ENCODE results near the gene HLA-A. TPM values are rescaled to one million over a fixed set of nuclear protein-coding genes. Genes with fewer than 3 reads are reported as not detected.

Gene HLA-A
- total and polyA plus RNA-seq, 2 of the 13 experiments (the other 11 are each of a cell fraction or from before 2014, with no cell fraction given) = 345 to 527 TPM

DNA sequence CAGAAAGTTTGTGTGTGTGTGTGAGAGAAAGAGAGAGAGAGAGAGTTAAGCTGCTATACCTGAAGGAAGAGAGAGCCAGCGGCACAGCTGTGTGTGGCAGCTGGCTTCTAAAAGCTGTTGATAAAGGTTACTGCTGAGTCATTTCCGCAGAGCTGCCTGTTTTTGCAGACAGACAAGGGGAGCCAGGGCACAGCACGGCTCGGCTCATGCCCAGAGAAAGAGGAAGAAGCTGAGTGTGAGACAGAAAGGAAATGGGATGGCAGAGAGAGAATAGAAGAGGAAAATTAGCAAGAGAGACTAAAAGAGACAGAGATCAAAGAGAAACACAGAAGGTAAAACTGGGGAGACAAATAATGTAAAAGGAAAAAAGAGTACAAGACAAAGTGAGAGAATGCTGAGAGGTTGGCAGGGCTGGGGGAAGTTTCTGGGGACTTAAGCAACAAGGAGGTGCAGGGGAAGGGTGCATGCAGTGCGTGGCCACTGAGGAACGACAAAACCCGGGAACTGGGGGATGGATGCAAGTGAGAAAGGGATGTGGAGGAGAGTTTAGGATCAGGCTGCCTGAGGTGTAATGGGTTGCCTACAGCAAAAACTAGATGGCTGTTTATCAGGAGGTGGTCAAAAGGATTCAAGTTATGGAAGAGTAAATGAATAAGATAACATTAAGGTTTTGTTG is 22.7 kb downstream of the HLA-A start (continued):
- TF ChIP-seq, protein P1, sequence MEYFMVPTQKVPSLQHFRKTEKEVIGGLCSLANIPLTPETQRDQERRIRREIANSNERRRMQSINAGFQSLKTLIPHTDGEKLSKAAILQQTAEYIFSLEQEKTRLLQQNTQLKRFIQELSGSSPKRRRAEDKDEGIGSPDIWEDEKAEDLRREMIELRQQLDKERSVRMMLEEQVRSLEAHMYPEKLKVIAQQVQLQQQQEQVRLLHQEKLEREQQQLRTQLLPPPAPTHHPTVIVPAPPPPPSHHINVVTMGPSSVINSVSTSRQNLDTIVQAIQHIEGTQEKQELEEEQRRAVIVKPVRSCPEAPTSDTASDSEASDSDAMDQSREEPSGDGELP (IDR thresholded peaks at IDR 0.05; ENCODE audit: borderline replicate concordance, low read depth) = peak; percentile 99
- TF ChIP-seq SPEN (CRISPR knock-in tag; IDR thresholded peaks at IDR 0.05; ENCODE audit: low read depth) (peak; percentile 53; the same call in 1 of the 2 replicates), ZNF7 (CRISPR knock-in tag; IDR thresholded peaks at IDR 0.05) (no peak), FOSL1 (CRISPR knock-in tag; IDR thresholded peaks at IDR 0.05; ENCODE audit: borderline replicate concordance) (peak; percentile 89; the same call in 1 of the 2 replicates), YEATS2 (CRISPR knock-in tag; IDR thresholded peaks at IDR 0.05; ENCODE audit: borderline replicate concordance) (peak; percentile 85), ZNF513 (CRISPR knock-in tag; conservative IDR thresholded peaks at IDR 0.05) (no peak), GATAD2A (CRISPR knock-in tag; IDR thresholded peaks at IDR 0.05) (peak; percentile 91), ZNF496 (CRISPR knock-in tag; IDR thresholded peaks at IDR 0.05; ENCODE audit: insufficient replicate concordance) (no peak), RFXANK (CRISPR knock-in tag; IDR thresholded peaks at IDR 0.05) (peak; percentile 88), FIP1L1 (IDR thresholded peaks at IDR 0.05; ENCODE audit: borderline replicate concordance, insufficient read depth, low read depth, low read length) (no peak), ZNF598 (CRISPR knock-in tag; IDR thresholded peaks at IDR 0.05; ENCODE audit: borderline replicate concordance) (no peak), U2AF2 (IDR thresholded peaks at IDR 0.05; ENCODE audit: low read depth, low read length) (no peak), PHF20 (CRISPR knock-in tag; IDR thresholded peaks at IDR 0.05) (peak; percentile 61; the same call in 1 of the 2 replicates), ZNF768 (CRISPR knock-in tag; IDR thresholded peaks at IDR 0.05) (no peak; the same call in 1 of the 2 replicates), SAP130 (CRISPR knock-in tag; IDR thresholded peaks at IDR 0.05; ENCODE audit: low read depth) (peak; percentile 99), KAT7 (CRISPR knock-in tag; IDR thresholded peaks at IDR 0.05; ENCODE audit: borderline replicate concordance) (peak; percentile 98), ZNF546 (CRISPR knock-in tag; conservative IDR thresholded peaks at IDR 0.05) (no peak)
- TF ChIP-seq, protein P2, sequence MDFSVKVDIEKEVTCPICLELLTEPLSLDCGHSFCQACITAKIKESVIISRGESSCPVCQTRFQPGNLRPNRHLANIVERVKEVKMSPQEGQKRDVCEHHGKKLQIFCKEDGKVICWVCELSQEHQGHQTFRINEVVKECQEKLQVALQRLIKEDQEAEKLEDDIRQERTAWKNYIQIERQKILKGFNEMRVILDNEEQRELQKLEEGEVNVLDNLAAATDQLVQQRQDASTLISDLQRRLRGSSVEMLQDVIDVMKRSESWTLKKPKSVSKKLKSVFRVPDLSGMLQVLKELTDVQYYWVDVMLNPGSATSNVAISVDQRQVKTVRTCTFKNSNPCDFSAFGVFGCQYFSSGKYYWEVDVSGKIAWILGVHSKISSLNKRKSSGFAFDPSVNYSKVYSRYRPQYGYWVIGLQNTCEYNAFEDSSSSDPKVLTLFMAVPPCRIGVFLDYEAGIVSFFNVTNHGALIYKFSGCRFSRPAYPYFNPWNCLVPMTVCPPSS (IDR thresholded peaks at IDR 0.05) = no peak
- TF ChIP-seq, protein P3, sequence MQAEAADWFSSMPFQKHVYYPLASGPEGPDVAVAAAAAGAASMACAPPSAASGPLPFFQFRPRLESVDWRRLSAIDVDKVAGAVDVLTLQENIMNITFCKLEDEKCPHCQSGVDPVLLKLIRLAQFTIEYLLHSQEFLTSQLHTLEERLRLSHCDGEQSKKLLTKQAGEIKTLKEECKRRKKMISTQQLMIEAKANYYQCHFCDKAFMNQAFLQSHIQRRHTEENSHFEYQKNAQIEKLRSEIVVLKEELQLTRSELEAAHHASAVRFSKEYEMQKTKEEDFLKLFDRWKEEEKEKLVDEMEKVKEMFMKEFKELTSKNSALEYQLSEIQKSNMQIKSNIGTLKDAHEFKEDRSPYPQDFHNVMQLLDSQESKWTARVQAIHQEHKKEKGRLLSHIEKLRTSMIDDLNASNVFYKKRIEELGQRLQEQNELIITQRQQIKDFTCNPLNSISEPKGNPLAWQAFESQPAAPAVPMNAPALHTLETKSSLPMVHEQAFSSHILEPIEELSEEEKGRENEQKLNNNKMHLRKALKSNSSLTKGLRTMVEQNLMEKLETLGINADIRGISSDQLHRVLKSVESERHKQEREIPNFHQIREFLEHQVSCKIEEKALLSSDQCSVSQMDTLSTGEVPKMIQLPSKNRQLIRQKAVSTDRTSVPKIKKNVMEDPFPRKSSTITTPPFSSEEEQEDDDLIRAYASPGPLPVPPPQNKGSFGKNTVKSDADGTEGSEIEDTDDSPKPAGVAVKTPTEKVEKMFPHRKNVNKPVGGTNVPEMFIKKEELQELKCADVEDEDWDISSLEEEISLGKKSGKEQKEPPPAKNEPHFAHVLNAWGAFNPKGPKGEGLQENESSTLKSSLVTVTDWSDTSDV (CRISPR knock-in tag; IDR thresholded peaks at IDR 0.05) = no peak
- TF ChIP-seq, protein P4, sequence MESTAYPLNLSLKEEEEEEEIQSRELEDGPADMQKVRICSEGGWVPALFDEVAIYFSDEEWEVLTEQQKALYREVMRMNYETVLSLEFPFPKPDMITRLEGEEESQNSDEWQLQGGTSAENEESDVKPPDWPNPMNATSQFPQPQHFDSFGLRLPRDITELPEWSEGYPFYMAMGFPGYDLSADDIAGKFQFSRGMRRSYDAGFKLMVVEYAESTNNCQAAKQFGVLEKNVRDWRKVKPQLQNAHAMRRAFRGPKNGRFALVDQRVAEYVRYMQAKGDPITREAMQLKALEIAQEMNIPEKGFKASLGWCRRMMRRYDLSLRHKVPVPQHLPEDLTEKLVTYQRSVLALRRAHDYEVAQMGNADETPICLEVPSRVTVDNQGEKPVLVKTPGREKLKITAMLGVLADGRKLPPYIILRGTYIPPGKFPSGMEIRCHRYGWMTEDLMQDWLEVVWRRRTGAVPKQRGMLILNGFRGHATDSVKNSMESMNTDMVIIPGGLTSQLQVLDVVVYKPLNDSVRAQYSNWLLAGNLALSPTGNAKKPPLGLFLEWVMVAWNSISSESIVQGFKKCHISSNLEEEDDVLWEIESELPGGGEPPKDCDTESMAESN (CRISPR knock-in tag; conservative IDR thresholded peaks at IDR 0.05) = peak; percentile 67

Measured in HepG2 (cell line).